DND-41 (cell line): ENCODE data around the gene TUB.

Experiments used
- EZH2 ChIP-seq: IDR thresholded peaks from 3 replicates; pipeline ENCODE4 v1.6.1; 2012; ENCODE audit warnings: borderline replicate concordance, low read depth, mild to moderate bottlenecking, moderate library complexity, low read length, inconsistent platforms; ENCODE audit not compliant: severe bottlenecking
- TF ChIP-seq, protein P1 (sequence below): IDR thresholded peaks from 2 replicates; pipeline ENCODE4 v1.5.1; 2012; ENCODE audit warnings: borderline replicate concordance, low read length, moderate library complexity, mild to moderate bottlenecking; ENCODE audit not compliant: poor library complexity, severe bottlenecking; ENCODE audit errors: extremely low read depth

DNA sequence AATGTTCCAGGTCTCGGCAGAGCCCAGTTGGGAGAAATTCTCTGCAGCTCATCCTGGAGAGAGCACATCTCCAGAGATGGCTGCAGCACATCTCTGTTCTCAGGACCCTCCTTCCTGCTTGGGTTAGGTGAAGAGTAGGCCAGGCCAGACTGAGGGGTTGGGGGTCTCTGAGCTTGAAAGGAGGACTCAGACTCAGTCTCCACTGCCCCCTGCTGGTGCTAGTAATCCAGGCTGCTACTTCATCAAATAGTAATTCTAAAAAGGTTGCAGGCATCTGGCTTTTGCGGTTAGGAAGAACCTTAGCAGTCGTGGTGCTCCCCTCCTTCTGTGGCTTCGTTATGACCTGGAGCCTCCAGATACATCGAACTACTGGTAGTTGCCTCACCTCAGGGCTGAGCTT, 9.7 kb downstream of the TUB start:
- TF ChIP-seq, protein P1, sequence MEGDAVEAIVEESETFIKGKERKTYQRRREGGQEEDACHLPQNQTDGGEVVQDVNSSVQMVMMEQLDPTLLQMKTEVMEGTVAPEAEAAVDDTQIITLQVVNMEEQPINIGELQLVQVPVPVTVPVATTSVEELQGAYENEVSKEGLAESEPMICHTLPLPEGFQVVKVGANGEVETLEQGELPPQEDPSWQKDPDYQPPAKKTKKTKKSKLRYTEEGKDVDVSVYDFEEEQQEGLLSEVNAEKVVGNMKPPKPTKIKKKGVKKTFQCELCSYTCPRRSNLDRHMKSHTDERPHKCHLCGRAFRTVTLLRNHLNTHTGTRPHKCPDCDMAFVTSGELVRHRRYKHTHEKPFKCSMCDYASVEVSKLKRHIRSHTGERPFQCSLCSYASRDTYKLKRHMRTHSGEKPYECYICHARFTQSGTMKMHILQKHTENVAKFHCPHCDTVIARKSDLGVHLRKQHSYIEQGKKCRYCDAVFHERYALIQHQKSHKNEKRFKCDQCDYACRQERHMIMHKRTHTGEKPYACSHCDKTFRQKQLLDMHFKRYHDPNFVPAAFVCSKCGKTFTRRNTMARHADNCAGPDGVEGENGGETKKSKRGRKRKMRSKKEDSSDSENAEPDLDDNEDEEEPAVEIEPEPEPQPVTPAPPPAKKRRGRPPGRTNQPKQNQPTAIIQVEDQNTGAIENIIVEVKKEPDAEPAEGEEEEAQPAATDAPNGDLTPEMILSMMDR = peak; percentile 68
- no peak for TF ChIP-seq EZH2
